Body of pancreas (tissue), 4 donors: Measurements from ENCODE around the gene SPRR3.

Experiments used
- POLR2A ChIP-seq, 3 donors: fragments of 450-650 bp; IDR thresholded peaks; one replicate each; pipeline ENCODE4 v1.6.1; 2016; ENCODE audit warnings: antibody characterized with exemption in 3 of 3, mild to moderate bottlenecking in 2 of 3
- TF ChIP-seq, protein P1 (sequence below), 7 experiments: fragments of 450-650 bp in 4 of 7; fragments of 200-600 bp in 3 of 7; sonication (generic) in 3 of 7; IDR thresholded peaks; one replicate each; pipeline ENCODE4 v1.5.1; 2016 to 2019; ENCODE audit warnings: antibody characterized with exemption in 7 of 7

- TF ChIP-seq, protein P1, sequence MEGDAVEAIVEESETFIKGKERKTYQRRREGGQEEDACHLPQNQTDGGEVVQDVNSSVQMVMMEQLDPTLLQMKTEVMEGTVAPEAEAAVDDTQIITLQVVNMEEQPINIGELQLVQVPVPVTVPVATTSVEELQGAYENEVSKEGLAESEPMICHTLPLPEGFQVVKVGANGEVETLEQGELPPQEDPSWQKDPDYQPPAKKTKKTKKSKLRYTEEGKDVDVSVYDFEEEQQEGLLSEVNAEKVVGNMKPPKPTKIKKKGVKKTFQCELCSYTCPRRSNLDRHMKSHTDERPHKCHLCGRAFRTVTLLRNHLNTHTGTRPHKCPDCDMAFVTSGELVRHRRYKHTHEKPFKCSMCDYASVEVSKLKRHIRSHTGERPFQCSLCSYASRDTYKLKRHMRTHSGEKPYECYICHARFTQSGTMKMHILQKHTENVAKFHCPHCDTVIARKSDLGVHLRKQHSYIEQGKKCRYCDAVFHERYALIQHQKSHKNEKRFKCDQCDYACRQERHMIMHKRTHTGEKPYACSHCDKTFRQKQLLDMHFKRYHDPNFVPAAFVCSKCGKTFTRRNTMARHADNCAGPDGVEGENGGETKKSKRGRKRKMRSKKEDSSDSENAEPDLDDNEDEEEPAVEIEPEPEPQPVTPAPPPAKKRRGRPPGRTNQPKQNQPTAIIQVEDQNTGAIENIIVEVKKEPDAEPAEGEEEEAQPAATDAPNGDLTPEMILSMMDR (IDR thresholded peaks at IDR 0.05), result no peak
- no peak for TF ChIP-seq POLR2A (IDR thresholded peaks at IDR 0.05)
Observed at GRCh38 chr1:152965853-152966252, 35.7 kb upstream of the SPRR3 start.
